ENCODE data around the gene WNT3A.
A peak's percentile ranks its signal among the peaks of the same experiment; 100 is the strongest.

The WNT3A gene

GRCh38 chr1:228034954-228035837, 28.4 kb downstream of the WNT3A start:
- no peak for DNase-seq

DNA sequence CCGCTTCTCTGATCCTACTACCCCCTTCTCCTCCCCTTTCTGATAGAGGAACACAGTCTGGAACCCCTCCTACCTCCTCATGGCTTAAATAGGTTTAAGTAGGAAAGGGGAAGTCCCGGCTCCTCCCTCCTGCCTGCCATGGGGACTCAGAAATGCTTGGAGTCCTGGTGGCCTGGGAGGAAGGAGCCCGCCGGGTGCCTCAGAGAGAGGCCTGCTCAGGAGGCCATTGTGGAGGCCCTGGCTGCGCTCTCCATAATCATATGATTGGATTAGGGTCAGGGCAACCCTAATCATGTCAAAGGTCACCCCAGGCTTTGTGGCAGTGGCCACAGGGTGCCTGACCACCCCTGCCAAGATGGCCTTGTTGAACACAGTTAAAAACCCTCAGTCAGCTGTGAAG, 29.0 kb downstream of the WNT3A start:
- no peak for DNase-seq

GRCh38 chr1:228036701-228037231, 30.0 kb downstream of the WNT3A start:
- DNase-seq: no peak

- DNase-seq: peak; percentile 5
Observed at GRCh38 chr1:228037401-228038386, 30.9 kb downstream of the WNT3A start.

DNA sequence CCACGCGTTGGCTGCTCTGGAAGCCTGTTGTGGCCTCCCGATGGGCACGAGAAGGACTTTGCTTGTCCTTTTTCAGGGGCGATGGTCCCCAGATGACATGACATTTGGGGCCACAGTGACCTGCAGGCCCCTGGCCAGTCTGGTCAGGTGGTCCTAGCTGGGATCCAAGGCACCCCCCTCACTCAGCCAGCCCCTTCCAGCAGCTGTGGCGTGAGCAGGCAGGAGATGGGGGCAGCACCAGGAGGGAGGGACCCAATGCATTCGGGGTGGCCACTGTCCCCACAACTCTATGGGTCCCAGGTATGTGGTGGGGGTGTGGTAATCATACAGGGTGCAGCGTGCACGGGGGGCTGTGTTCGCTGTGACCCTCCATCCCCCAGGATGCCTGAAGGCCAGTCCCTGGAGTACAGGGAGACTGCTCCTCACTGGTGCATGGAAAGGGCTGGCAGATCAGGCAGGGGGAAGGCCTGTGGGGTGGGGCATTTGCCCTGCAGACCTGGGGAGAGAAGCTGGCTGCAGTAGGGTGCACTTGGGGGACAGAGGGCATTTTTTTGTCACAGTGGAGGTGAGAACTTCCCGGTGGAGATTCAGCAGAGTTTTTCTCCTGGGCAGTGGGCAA, 31.7 kb downstream of the WNT3A start:
- no peak for DNase-seq

DNA sequence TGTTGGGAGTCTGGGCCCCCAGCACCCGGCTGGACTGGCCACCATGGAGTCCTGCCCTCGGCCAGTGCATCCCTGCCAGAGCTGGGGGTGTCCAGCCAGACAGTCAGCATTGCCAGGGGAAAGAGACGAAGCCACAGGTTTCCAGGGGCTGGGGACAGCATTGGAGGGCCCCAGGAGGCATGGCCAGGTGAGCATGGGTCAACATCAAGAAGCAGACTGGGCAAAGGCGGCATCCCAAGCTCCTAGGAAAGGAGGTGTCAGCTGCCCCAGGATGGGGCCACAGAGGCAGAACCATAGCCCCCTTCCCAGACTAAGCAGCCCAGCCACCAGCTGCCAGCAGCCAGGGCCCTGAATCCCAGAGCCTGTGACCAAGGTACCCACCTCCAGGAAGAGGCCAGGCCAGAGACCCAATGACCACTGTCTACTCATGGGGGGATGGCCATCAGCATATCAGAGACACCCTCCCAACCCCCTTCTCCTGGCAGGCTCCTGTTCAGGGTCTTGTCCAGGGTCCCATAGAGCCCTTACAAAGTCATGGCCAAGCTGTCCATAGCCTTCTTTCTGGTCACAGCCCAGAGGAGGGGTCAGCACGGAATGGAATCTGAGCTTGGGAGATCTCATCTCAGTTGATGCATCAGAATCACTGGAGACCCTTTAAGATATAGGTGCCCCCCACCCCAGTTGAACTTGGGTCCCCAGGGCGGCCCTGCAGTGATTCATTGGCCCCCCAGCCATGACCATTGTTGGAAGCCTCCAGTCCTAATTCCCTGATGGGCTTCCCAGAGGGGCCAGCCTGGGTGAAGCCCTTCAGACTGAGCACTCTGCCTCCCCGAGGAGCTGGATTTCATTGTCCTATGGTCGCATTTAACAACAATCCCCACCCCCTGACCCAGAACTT, 32.5 kb downstream of the WNT3A start:
- DNase-seq: no peak

DNA sequence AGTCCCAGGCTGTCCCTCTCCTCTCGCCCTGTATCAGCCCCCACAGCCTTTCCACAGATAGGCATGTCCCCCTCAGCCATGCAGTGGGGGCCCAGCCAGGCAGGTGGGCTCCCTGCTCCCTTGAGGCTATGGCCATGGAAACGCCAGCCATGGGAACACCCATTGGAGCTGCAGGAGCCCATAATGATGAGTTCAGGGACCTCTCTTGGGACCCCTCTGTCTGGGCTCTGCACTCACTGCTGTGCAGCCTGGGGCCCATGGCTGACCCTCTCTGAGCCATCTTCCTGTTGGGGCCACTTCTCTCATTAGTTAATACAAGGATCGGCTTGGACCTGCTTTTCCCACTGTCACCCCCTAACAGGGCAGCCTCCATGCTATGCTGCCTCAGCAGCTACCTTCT, 33.2 kb downstream of the WNT3A start:
- DNase-seq: no peak

- DNase-seq: no peak
Observed at GRCh38 chr1:228041316-228041715, 34.5 kb downstream of the WNT3A start.

GRCh38 chr1:228042508-228042907, 35.7 kb downstream of the WNT3A start:
- DNase-seq: no peak

DNA sequence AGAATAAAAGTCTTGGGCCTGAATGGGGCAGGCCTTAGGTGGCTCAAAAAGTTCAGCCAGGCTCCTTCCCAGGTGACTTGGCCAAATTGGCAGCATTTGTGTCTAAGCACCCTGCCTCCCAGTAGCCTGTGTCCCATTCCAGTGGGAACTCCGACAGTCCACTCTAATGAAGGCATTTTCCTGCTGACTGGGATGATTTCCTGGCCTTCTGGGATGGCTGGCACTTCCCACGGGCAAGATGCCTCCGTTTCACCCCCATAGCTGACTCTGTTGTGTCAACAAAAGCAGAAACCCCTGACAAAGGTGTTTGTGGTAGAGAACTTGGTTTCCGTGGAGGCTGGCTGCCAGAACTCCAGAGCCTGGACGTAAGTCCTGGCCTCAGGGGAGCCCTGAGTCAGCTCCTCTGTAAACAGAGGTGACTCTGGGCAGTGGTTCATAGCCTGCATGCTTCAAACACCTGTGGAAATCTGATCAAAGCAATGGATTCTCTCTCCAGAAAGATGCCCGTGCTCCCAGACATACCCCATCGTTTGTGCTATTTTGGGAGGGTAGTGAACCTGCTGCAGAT, 36.6 kb downstream of the WNT3A start:
- no peak for DNase-seq

DNA sequence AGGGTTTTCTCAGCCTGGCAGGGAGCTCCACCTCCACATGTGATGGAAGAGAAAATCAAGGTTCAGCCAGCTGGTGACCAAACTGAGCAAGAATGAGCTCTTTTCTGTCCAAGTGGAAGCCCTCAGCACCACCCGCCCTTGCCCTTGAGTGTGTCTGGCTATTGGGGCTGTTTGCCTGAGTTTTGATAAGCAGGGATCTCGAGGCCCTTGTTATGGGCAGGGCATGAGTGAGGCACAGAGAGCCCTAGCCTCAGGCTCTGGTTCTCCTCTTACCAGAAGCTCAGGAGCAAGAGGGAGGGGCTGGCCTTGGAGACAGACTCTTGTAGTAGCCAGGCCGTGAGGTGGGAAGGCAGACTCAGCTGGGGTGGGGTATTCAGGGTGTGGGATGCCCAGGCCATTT, 38.2 kb downstream of the WNT3A start:
- DNase-seq: no peak

DNA sequence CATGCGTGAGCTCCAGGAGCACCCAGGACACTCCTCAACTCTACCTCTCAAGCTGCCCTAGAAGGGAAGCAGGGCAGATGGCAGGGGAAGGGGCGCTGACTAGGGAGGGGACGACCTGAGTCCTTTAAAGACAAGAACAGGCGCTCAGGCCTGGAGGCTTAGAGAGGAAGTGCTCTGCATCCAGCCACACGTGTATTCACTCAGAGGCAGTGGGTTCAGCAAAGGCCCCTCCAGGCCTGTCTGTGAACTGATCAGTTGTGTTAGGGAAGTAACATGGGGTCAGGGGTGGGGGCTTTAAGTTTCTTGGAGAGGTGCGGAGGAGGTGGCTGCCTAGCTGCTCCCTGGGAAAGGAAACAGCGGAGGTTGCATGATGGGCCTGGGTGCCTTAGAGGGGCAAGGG, 38.6 kb downstream of the WNT3A start:
- no peak for DNase-seq

GRCh38 chr1:228045871-228046270, 39.1 kb downstream of the WNT3A start:
- no peak for DNase-seq

GRCh38 chr1:228046421-228047182, 39.8 kb downstream of the WNT3A start:
- no peak for DNase-seq

DNA sequence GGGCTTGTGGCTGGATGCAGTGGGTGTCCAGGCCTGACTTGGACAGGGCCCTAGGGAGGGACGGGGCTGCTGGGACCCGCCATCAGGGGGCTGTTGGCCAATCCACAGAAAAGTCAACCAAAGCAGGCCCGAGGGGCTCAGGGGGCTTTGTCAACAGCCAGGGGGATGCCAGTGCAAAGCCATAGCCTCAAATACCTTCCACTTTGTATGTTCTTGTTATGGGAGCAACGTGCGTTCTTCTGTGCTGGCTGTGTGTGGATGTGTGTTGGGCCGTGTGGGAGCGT, 40.3 kb downstream of the WNT3A start:
- no peak for DNase-seq

- no peak for DNase-seq
Observed at GRCh38 chr1:228048120-228048519, 41.3 kb downstream of the WNT3A start.

GRCh38 chr1:228048659-228049298, 42.0 kb downstream of the WNT3A start:
- DNase-seq: no peak

DNA sequence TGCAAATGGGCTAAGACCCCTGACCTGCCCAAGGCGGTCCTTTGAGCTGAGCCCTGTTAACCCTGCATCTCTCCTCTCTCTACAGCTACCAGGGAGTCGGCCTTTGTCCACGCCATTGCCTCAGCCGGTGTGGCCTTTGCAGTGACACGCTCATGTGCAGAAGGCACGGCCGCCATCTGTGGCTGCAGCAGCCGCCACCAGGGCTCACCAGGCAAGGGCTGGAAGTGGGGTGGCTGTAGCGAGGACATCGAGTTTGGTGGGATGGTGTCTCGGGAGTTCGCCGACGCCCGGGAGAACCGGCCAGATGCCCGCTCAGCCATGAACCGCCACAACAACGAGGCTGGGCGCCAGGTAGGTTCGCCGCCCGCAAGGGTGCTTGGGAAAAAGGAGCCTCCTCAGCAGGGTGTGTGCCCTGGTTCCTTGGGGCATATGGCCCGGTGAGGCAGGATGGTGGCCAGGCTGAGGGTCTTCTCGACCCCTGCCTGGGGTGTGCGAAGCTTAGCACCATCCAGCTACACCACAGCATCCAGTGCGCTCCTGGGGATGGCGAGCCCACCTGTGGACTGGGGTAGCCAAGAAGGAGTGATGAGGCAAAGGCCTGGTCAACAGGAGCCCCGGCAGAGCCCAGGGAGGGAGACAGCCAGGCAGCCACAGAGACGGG, 43.9 kb downstream of the WNT3A start:
- DNase-seq: no peak

DNA sequence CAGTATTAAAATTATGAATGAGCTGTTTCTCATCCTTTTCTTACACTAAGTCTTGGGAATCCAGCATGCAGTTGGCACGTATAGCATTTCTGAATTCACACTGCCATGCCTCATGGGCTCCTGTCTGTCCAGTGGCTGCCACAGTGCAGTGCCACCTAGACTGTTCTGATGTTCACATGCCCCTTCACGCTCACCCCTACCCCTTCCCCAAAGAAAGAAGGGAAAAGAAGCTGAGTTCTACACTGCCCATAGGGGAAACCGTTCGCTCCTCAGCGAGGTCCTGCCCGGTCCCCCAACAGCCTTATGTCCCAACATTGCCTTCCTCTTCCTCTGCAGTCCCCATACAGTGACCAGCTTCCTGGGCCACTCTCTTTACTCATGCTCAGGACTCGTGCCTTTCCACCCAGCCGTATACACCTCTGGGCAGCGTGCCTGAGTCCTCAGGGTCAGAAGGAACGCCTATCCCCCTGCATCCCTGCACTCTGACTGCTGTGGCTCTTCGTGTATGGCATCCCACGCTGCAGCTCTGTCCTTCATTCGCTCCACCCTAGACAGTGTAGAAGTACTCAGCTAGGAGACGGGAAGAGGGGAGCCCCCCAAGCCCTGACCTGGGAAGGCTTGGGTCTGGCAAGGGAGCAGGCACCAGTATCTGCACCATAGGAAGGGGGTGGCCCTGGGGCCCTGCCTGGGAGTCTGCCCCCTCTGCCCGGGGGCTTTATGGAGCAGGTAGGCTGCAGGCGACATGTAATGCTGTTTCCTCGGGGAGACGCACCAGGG, 51.6 kb downstream of the WNT3A start:
- DNase-seq: no peak
